Effector CD8-positive, alpha-beta T cell (primary cell): ENCODE measurements around the gene UPF3A.
A peak's percentile ranks its signal among the peaks of the same experiment; 100 is the strongest.
"Not testable (repeated sequence)": the region's sequence is repeated elsewhere in the genome, so short reads cannot be mapped to it uniquely, and the experiment has no call there.

Source experiments
- DNase-seq: peaks from one replicate; lab custom pipeline; 2025; lab: John Stamatoyannopoulos, UW

The UPF3A gene

DNA sequence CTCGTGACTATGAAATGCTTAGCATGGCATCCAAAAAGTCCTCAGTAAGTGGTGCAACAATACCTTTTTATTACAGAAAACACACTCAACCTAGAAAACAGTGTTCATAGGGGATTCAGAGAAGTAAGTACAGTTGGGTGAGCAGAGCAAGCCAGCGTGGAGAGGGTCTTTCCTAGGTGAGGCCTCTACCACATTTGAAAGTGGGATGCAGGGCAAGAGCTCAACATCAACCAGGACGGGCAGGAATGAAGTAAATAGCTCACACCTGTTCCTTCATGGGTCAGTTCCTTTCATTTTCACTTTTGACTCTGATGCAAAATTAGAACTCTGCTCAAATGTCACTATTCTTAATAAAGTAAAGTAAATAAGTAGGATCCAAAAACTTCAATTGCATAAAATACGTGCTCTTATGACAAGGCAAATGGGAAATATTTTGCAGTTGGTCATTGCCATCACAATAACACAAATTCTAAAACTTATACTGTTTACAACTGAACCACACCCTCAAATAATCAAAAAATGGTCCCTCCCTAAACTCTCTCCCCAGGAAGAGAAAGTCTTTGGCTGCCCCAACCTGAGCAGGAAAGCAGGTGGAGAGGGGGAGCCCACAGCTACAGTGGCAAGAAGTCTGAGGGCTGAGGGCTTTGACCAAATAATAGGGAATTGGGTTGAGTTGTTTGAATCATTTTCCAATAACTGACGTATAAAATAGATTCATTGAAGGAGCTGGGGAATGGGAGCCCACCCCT is 53.1 kb downstream of the UPF3A start:
- DNase-seq: no peak

DNA sequence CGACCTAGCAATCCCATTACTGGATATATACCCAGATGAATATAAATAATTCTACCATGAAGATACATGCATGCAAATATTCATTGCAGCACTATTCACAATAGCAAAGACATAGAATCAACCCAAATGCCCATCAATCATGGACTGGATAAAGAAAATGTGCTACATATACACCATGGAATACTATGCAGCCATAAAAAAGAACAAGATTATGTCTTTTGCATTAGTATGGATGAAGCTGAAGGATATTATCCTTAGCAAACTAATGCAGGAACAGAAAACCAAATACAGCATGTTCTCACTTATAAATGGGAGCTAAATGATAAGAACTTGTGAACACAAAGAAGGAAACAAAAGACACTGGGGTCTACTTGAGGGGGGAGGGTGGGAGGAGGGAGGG is 55.1 kb downstream of the UPF3A start:
- DNase-seq: not testable (repeated sequence)

DNA sequence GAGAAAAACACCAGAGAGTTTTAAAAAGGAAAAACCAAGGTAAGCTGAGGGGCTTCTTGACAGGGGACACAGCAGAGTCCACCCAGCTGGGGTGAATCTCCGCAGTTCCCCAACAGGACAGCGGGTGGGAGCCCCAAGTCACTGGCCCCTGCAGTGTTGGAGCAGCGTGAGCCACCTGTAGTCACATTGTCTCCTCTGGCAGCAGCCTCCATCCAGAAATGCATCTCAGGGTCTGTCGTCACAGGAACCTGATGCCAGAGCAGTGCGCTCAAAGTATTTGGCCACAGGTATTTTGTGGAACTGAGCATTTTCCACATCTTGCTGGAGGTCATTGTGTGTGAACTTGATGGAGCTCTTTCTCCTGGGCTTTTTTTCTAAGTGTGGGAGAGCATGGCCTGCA is 57.6 kb downstream of the UPF3A start:
- DNase-seq: no peak

DNA sequence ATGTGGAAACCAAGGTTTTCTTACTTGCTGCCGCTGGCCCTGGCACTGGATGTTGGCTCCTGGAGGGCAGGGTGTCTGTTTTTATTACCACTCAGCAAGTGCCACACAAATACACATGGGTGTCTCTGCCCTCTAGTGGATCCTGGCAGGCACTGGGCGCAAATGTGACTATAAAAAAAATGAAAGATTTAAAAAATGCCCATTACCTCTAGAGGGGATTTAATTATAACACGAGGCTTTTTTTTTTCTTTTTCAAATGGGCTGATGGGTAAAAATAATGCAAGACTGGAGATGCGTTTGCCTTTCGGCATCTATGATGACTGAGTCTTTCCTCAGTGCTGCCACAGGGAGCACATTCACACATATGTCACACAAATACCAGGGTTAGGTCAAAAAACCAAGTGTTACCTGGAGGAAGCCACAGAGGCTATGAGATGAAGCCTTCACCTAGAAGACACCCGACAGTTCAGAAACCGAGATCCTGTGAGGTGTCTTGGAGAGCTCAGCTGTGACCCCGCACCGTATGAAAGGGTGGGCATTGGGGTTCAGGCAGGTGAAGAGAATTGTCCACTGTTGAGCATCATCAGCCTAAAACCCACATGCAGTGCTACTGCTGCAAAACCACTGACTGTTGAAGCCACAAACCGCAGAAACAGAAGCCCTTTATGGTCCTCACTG is 58.6 kb downstream of the UPF3A start:
- DNase-seq: peak; percentile 8

DNA sequence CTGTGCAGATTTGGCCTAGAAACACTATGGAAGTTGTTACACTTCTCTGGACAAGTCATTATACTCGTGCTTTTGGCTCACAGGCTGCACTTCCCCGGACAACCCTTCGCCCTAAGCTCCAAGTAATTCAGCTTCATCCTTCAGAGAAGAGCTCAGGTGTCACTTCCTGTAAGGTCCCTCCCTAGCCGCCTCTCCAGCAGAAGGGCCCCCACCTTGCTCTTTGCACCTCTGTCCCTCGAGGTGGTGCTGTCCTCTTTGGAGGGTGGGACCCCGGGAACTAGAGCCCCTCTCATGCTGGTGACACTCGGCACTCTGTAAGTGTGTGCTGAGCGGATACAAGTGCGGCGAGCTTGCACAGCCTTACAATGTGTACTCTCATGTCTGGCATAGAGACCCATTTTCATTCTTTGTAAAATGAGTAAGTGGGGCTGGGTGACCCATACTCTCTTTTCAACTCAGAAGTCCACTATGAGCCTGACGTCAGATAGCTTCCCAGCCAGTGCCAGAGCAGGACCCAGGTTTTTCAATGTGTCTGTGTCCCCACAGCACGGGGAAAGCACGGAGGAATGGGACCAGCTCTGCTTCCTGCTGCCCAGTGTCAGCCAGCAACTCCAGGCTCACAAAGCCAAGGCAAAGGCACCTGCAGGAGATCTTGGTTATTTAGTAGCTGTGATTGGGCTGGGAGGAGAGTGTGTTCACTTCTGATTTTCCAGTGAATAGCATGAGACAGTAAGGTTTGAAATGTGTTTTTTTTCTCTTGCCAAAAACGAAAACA is 59.8 kb downstream of the UPF3A start:
- DNase-seq: no peak

DNA sequence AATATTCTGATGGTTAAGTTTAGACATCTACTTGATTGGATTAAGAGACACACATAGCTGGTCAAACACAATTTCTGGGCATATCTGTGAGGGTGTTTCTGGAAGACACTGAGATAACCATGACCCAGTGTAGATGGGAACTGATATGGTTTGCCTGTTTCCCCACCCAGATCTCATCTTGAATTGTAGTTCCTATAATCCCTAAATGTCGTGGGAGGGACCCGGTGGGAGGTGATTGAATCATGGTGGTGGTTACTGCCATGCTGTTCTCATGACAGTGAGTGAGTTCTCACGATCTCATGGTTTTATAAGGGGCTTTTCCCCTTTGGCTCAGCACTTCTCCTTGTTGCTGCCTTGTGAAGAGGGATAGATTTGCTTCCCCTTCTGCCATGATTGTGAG is 65.9 kb downstream of the UPF3A start:
- not testable (repeated sequence) for DNase-seq

DNA sequence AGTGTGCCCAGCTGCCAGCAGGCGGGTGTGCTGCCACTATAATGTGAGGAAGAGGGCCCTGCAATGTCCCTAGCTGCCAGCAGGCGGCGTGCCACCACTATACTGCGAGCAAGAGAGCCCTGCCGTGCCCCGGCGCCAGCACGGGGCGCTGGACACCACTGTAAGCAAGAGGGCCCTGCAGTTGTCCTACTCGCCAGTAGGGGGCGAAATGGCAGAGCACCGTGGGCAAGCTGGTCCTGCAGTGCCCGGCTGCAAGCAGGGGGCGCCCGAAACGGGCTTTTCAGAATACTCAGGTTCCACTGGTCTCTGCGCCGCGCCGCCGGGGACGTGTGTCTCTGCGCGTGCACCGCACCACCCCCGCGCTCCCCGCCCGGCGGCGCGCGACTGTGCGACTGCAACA is 71.4 kb downstream of the UPF3A start:
- not testable (repeated sequence) for DNase-seq

DNA sequence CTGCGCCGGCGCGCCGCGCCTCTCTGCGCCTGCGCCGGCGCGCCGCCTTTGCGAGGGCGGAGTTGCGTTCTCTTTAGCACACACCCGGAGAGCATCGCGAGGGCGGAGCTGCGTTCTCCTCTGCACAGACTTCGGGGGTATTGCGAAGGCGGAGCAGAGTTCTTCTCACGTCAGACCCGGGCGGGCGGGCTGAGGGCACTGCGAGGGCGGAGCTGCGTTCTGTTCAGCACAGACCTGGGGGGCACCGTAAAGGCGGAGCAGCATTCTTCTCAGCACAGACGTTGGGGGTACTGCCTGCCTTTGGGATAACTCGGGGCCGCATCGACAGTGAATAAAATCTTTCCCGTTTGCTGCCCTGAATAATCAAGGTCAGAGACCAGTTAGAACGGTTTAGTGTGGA is 72.0 kb downstream of the UPF3A start:
- DNase-seq: not testable (repeated sequence)
